Sigmoid colon (tissue), 7 donors: ENCODE results near the gene KCNS3. TPM values are rescaled to one million over a fixed set of nuclear protein-coding genes. Genes with fewer than 3 reads are reported as not detected.

Source experiments
- DNase-seq: peaks from one replicate; pipeline ENCODE4 v3.0.0-alpha.2; 2019
- H3K27ac ChIP-seq, 4 donors: fragments of 200-600 bp; sonication (generic); one replicate each; pipeline ENCODE4 v1.5.1; 2016 to 2019; ENCODE audit warnings: mild to moderate bottlenecking in 1 of 4
- H3K27me3 ChIP-seq, 3 donors: fragments of 200-600 bp; sonication (generic); one replicate each; pipeline ENCODE4 v1.5.1; 2019; ENCODE audit warnings: mild to moderate bottlenecking in 1 of 3
- H3K36me3 ChIP-seq, 4 donors: fragments of 200-600 bp; sonication (generic); one replicate each; pipeline ENCODE4 v1.5.1; 2016 to 2019
- H3K4me1 ChIP-seq, 4 donors: fragments of 200-600 bp; sonication (generic); one replicate each; pipeline ENCODE4 v1.5.1; 2017 to 2019
- H3K4me3 ChIP-seq, 4 donors: fragments of 200-600 bp; sonication (generic); one replicate each; pipeline ENCODE4 v1.5.1; 2017 to 2019; ENCODE audit warnings: mild to moderate bottlenecking in 2 of 4, moderate library complexity in 1 of 4
- H3K9me3 ChIP-seq, 4 donors: fragments of 200-600 bp in 3 of 4; sonication (generic) in 3 of 4; one replicate each; pipeline versions ENCODE4 v1.5.1 to v1.6.1; 2013 to 2019
- CTCF ChIP-seq, 4 experiments: fragments of 450-650 bp in 3 of 4; fragments of 200-600 bp in 1 of 4; IDR thresholded peaks; one replicate each; pipeline ENCODE4 v1.5.1; 2016 to 2019; ENCODE audit warnings: antibody characterized with exemption in 4 of 4, mild to moderate bottlenecking in 3 of 4, moderate library complexity in 2 of 4
- EP300 ChIP-seq, 4 donors: sonication (generic); formaldehyde crosslinking; IDR thresholded peaks; one replicate each; pipeline ENCODE4 v1.6.1; 2017; ENCODE audit warnings: antibody characterized with exemption in 4 of 4
- POLR2A ChIP-seq, 2 donors: fragments of 450-650 bp; IDR thresholded peaks; one replicate each; pipeline ENCODE4 v1.6.1; 2016; ENCODE audit warnings: antibody characterized with exemption in 2 of 2, mild to moderate bottlenecking in 2 of 2, moderate library complexity in 2 of 2
- POLR2AphosphoS5 ChIP-seq, 4 donors: sonication (generic); formaldehyde crosslinking; IDR thresholded peaks; one replicate each; pipeline ENCODE4 v1.6.1; 2017; ENCODE audit warnings: antibody characterized with exemption in 4 of 4
- WGBS, 2 donors: extraction: QIAGEN DNeasy Blood & Tissue Kit; methylation state at CpG; one replicate each; pipeline ENCODE4 v1.1.7; 2013; 5-methylcytosine and 5-hydroxymethylcytosine counted together
- intact Hi-C: fragments of 100-400 bp; cut with DNase I; formaldehyde crosslinking; loops from one replicate; pipeline ENCODE4 v1.15.1; 2023
- polyA plus RNA-seq, 3 donors: library from polyadenylated mRNA; stranded (reverse); fragments of 200-250 nt; gene quantifications; one replicate each; pipeline ENCODE4 v1.2.3, GENCODE V29; 2013
- total RNA-seq, 4 donors: library from RNA; depleted of rRNA; stranded (reverse); fragments of >200 nt; gene quantifications; one replicate each; pipeline ENCODE4 v1.1.0, GENCODE V29; 2016
- donor health status: healthy with polysubstance abuse.
- donor health status: Bipolar disorder and iron deficiency.
- donor health status: healthy.

KCNS3 gene
- total and polyA plus RNA-seq, 7 donors: 4.2 to 96.3 (median 16.2) TPM

- intact Hi-C loops: loop anchor here (2.0 to 5.0 kb wide), 3 partner anchors 97 to 267 kb away; partner anchors contain the start of gene SMC6
- WGBS, 2 donors: 9 to 29% methylated on average over 9 of the region's 9 CpGs
- H3K4me3 ChIP-seq: peak overlapping the region in 3 of 4 donors; percentile 66 to 88 (median 72)
- no peaks in the 10 kb centered on the region for H3K9me3 ChIP-seq
- peaks cover 0 to 7% (median 0%) of the 10 kb centered on the region in 3 donors for H3K27me3 ChIP-seq
- DNase-seq: no peak
- peaks cover 0 to 23% (median 22%) of the 10 kb centered on the region in 4 donors for H3K4me1 ChIP-seq
- peak overlapping the region in 1 of 4 donors; percentile 79 for H3K27ac ChIP-seq
- no peak for TF ChIP-seq POLR2AphosphoS5 (IDR thresholded peaks at IDR 0.05)
- TF ChIP-seq POLR2A (IDR thresholded peaks at IDR 0.05): no peak
- TF ChIP-seq EP300 (IDR thresholded peaks at IDR 0.05): no peak
- TF ChIP-seq CTCF (IDR thresholded peaks at IDR 0.05): no peak
- no peaks in the 10 kb centered on the region for H3K36me3 ChIP-seq
These were observed 1.4 kb downstream of the KCNS3 start for GRCh38 chr2:17879913-17880274.

DNA sequence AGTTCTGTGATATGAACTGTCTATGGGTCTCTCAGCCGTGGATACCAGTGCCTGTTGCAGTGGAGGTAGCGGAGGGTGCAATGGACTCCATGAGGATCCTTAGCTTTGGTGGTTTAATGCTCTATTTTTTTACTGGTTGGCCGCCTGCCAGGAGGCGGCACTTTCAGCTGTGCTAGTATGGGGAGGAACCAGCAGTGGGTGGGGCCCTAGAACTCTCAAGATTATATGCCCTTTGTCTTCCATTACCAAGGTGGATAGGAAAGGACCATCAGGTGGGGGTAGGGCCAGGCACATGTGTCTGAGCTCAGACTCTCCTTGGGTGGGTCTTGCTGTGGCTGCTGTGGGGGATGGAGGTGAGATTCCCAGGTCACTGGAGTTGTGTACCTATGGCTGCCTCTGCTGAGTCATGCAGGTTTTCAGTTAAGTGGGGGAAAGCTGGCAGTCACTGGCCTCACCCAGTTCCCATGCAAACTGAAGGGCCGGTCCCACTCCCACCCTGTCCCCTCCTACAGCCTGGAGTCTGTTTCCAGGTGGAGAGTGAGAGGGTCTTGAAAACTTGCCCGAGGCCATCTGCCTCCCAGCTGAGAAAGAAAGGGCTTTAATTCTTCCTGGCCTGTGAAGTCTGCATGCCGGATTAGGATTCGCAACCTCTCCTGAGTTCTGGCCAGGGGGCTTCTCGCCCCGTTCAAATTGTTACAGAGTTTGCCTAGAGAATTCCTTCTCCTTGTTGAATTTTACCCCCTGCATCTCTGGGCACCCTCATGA is 14.5 kb downstream of the KCNS3 start:
- DNase-seq: no peak
- intact Hi-C loops: no loop called here
- WGBS, 2 donors: 71 to 81% methylated on average over 10 of the region's 10 CpGs
- TF ChIP-seq EP300 (IDR thresholded peaks at IDR 0.05): no peak
- TF ChIP-seq POLR2A (IDR thresholded peaks at IDR 0.05): no peak
- TF ChIP-seq CTCF (IDR thresholded peaks at IDR 0.05): no peak
- TF ChIP-seq POLR2AphosphoS5 (IDR thresholded peaks at IDR 0.05): no peak
- Histone ChIP-seq H3K36me3 (no peaks in the 10 kb centered on the region), H3K27ac (no peak overlapping the region), H3K4me1 (peaks cover 0 to 9% (median 3%) of the 10 kb centered on the region in 4 donors), H3K27me3 (no peaks in the 10 kb centered on the region), H3K4me3 (no peak overlapping the region), H3K9me3 (peaks cover 0 to 1% (median 0%) of the 10 kb centered on the region in 4 donors)

DNA sequence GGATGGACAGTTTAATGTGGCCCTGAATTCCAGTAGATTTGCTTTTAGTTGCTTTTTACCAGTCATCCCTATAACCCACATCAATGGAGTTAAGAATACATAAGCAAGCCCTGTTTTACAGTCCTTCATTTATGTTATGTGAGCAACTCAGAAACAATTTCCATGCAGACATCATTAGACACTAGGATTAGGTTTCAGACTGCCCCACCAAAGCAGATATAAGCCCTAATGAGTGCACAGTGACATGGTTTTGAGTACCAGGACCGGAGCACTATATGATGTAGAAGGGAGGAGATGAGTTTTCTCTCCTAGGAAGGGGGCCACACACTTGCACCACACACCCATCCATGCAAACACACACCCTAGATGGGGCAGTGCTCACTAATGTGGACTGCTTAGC is 15.5 kb downstream of the KCNS3 start:
- Histone ChIP-seq H3K4me1 (peaks cover 0 to 9% (median 3%) of the 10 kb centered on the region in 4 donors), H3K27me3 (no peaks in the 10 kb centered on the region), H3K27ac (no peak overlapping the region), H3K36me3 (no peaks in the 10 kb centered on the region), H3K9me3 (peaks cover 0 to 1% (median 0%) of the 10 kb centered on the region in 4 donors), H3K4me3 (no peak overlapping the region)
- DNase-seq: no peak
- intact Hi-C loops: no loop called here
- no peak for TF ChIP-seq POLR2AphosphoS5 (IDR thresholded peaks at IDR 0.05)
- TF ChIP-seq EP300 (IDR thresholded peaks at IDR 0.05): no peak
- TF ChIP-seq POLR2A (IDR thresholded peaks at IDR 0.05): no peak
- no peak for TF ChIP-seq CTCF (IDR thresholded peaks at IDR 0.05)
- WGBS, 2 donors: 0 to 3% methylated on average over 1 of the region's 1 CpG

- H3K9me3 ChIP-seq: peaks cover 0 to 1% (median 0%) of the 10 kb centered on the region in 4 donors
- TF ChIP-seq CTCF (IDR thresholded peaks at IDR 0.05) (no peak), EP300 (IDR thresholded peaks at IDR 0.05) (no peak), POLR2AphosphoS5 (IDR thresholded peaks at IDR 0.05) (no peak), POLR2A (IDR thresholded peaks at IDR 0.05) (no peak)
- WGBS, 2 donors: 76 to 80% methylated on average over 2 of the region's 2 CpGs
- H3K4me1 ChIP-seq: peaks cover 0 to 9% (median 3%) of the 10 kb centered on the region in 4 donors
- H3K4me3 ChIP-seq: no peak overlapping the region
- no peaks in the 10 kb centered on the region for H3K27me3 ChIP-seq
- no peak for DNase-seq
- no peak overlapping the region for H3K27ac ChIP-seq
- intact Hi-C loops: no loop called here
- H3K36me3 ChIP-seq: no peaks in the 10 kb centered on the region
These were observed 16.1 kb downstream of the KCNS3 start for GRCh38 chr2:17894556-17894955.
